GM15510 (cell line): ENCODE data around the gene IZUMO3.

Source experiments
- POLR2A ChIP-seq: IDR thresholded peaks from 3 replicates; pipeline ENCODE4 v1.6.1; 2011; ENCODE audit warnings: borderline replicate concordance; ENCODE audit not compliant: insufficient read length; ENCODE audit errors: extremely low read depth

The IZUMO3 gene, protein sequence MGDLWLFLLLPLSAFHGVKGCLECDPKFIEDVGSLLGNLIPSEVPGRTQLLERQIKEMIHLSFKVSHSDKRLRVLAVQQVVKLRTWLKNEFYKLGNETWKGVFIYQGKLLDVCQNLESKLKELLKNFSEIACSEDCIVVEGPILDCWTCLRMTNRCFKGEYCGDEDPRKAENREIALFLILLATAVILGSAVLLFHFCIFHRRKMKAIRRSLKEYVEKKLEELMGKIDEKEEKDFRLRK

DNA sequence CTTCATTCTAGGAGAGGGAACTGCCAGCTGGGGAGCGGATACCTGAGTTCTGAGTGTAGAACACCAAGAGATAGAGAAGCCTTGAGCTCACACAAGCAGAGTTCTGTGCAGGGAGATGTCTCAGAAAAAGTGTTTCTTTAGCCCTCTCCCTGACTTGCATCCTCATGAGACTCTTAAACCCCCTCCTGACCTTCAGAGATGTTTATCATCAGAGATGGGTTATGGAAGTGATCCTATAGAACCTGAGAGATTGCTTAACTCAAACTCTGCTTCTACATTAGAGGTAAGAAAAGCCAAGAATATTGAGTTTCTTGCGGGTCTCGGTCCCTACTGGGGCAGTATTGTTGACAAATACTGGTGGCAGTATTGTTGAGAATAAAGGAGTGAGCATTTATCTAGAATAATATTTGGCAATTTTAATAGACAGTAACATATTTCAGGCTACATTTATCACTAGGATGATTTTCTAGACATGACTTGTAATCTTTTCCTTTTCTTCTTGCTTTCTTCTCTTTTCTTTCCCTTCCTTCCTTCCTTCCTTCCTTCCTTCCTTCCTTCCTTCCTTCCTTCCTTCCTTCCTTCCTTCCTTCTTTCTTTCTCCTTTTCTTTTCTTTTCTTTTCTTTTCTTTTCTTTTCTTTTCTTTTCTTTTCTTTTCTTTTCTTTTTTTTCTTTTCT, at the start of gene IZUMO3:
IZUMO3 (minus strand) TSS at position 51 of the 676 bp plus-strand sequence. CDS start 248 bp downstream, outside the sequence.
- no peak for TF ChIP-seq POLR2A

DNA sequence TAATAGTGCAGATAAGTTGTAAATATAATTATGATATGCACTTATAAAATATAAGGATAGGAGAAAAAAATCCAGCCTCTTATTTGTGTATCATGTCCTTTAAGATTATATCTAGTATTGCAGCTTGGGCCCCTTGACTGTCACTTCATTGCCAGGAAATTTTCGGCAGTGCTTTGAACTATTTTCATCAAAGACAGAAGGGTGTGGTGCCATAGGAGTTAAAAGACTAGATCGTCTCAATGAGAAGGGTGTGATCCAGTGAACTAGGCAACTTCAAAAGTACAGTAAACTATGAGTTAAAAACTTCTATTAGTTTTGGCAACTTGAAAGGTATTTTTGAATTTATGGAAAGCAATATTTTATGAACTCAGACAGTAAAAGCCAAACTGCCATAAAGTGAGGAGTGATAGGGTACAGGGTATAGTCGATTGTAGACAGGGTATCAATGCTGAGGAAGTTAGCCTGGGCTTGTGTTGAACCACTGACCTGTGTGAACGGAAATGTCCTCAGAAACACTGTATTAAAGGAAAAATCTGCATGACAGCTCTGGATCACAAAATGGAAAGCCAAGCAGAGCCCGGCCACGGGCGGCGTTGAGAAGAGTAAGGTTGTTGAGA, 48.6 kb upstream of the IZUMO3 start:
- TF ChIP-seq POLR2A, result no peak

GRCh38 chr9:24590432-24590831, 44.7 kb upstream of the IZUMO3 start:
- no peak for TF ChIP-seq POLR2A

- TF ChIP-seq POLR2A, result no peak
These were observed 42.2 kb upstream of the IZUMO3 start for GRCh38 chr9:24587883-24588282.

GRCh38 chr9:24582146-24583126, 36.7 kb upstream of the IZUMO3 start:
- TF ChIP-seq POLR2A, result no peak

- TF ChIP-seq POLR2A, result no peak
These were observed 26.7 kb upstream of the IZUMO3 start for GRCh38 chr9:24572406-24572805.

DNA sequence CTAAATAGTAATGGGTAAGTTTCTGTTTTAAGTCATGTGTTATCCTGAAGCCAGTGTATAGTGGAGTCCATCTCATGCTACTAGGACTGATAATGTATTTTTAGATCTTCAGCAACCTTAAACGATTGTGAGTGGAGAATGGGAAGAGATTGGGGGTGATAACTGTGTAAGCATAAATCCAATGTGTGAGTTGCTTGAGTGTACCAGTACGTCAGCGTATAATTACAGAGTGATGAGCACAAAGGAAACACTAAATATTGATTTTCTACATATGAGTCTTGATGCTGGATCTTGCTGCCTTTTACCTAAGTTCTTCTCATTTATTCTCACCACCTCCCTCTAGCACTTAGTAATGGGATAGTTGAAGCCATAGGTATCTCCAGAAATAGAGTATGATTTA, 16.3 kb upstream of the IZUMO3 start:
- no peak for TF ChIP-seq POLR2A

GRCh38 chr9:24553183-24553552, 7.5 kb upstream of the IZUMO3 start:
- no peak for TF ChIP-seq POLR2A

DNA sequence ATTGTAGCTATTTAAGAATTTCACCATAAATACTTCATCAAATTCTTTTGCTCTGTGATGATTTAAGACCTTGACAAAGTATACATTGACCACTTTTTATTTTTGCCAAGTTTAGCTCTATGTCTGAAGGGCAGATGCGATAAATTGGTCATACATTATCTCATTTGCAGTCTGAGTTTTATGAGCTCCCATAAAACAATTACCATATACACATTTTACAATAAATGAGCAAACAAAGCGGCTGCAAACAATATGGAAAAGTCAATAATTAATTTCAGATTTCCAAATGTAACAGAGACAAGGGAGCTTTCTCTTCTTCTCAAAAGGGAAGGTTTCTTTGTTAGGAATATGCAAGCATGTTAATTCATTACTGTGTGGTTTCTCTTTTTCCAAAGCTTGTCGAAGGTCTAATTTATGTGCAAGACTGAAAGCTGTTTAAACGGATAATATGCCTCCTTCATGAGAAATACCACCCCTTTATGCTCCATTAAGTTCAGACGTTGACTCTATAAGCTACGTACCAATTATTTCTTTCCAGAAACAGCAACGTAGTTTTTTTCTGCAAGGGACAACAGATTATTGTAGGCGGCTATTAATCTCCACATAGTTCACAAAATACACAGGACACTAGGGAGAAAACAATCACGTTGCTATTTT, 7.0 kb upstream of the IZUMO3 start:
- no peak for TF ChIP-seq POLR2A

DNA sequence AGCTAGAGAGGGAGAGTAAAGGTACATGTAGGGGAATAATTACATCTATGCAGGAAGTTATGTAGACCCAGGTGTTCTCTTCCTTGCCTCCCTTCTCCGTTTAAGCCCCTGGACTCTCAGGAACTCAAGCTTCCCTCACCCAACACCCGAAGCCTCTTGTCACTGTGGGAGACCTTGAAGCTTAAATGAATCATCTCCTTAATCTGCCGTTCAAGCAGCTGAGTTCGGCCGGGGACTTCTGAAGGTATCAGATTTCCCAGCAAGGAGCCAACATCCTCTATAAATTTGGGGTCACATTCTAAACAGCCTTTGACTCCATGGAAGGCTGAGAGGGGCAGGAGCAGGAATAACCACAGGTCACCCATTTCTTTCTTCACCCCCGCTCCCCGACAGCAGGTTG, 412 bp downstream of the IZUMO3 start:
- no peak for TF ChIP-seq POLR2A

DNA sequence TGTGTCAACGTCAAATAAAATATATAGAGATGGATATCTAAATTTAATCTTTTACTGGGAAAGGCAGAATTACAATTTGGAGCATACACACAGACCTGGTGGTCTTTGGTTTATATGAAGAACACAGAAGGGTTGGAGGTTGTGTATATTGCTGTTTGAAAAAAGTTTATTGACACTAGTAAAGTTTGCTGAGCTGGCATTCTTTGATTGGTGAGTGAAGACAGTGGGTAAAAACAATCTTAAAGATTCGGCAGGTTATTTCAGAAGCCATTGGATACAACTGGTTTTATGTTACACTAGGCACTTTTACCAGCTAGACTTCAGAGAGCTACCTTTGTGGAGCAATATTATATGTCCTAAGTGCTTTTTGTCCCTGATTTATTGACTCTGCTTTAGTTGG, 27.2 kb downstream of the IZUMO3 start:
- TF ChIP-seq POLR2A, result no peak

GRCh38 chr9:24516463-24516862, 29.2 kb downstream of the IZUMO3 start:
- no peak for TF ChIP-seq POLR2A

DNA sequence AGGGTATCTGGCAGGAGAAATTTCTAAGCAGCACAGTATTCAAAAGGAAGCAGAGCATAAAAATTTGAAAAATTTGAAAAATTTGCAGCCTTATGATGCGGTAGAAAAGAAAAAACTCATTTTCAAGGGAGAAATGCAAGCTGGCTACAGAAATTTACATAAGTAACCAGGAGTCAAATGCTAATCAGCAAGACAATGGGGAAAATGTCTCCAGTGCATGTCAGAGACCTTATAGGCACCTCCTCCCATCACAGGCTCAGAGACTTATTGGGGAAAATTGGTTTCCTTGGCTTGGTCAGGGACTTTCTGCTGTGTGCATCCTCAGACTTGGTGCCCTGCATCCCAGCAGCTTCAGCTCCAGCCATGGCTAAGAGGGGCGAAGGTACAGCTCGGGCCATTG, 35.8 kb downstream of the IZUMO3 start:
- TF ChIP-seq POLR2A, result no peak

GRCh38 chr9:24504521-24504920, 41.2 kb downstream of the IZUMO3 start:
- TF ChIP-seq POLR2A, result no peak
